Peyer's patch (tissue), 4 donors: ENCODE results near the gene DAAM1.

Experiments used
- POLR2A ChIP-seq, 2 donors: fragments of 450-650 bp; IDR thresholded peaks; one replicate each; pipeline ENCODE4 v1.5.1; 2017; ENCODE audit warnings: antibody characterized with exemption in 2 of 2, mild to moderate bottlenecking in 2 of 2, moderate library complexity in 2 of 2
- TF ChIP-seq, protein P1 (sequence below), 6 experiments: fragments of 450-650 bp in 4 of 6; fragments of 200-600 bp in 2 of 6; sonication (generic) in 1 of 6; IDR thresholded peaks; one replicate each; pipeline ENCODE4 v1.5.1; 2017 to 2019; ENCODE audit warnings: antibody characterized with exemption in 6 of 6, mild to moderate bottlenecking in 3 of 6, moderate library complexity in 1 of 6

DNA sequence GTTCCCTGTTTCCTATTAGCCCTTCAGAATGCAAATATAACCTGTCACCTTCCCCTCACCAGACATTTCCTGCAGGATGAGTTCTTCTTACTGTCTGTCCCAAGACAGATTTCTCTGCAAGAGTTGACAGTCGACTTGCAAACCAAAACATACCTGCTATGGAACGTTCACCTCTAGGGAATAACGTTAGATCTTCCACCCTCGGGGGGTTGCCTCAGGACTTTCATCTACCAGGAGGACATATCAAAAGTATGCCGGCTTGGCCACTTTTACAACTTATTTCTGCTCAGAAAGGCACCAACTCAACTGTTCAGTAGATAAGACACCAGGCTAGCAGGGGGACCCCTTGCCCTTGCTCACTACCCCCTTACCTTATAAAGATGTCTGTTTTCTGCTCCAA lies 92.5 kb downstream of the DAAM1 start:
- TF ChIP-seq, protein P1, sequence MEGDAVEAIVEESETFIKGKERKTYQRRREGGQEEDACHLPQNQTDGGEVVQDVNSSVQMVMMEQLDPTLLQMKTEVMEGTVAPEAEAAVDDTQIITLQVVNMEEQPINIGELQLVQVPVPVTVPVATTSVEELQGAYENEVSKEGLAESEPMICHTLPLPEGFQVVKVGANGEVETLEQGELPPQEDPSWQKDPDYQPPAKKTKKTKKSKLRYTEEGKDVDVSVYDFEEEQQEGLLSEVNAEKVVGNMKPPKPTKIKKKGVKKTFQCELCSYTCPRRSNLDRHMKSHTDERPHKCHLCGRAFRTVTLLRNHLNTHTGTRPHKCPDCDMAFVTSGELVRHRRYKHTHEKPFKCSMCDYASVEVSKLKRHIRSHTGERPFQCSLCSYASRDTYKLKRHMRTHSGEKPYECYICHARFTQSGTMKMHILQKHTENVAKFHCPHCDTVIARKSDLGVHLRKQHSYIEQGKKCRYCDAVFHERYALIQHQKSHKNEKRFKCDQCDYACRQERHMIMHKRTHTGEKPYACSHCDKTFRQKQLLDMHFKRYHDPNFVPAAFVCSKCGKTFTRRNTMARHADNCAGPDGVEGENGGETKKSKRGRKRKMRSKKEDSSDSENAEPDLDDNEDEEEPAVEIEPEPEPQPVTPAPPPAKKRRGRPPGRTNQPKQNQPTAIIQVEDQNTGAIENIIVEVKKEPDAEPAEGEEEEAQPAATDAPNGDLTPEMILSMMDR (IDR thresholded peaks at IDR 0.05): no peak
- TF ChIP-seq POLR2A (IDR thresholded peaks at IDR 0.05): no peak
